Activated CD4-positive, alpha-beta memory T cell treated with anti-CD3 and anti-CD28 coated beads for 36 hours (primary cell): ENCODE results near the gene FRMPD4. TPM values are rescaled to one million over a fixed set of nuclear protein-coding genes. Genes with fewer than 3 reads are reported as not detected.

ENCODE experiments used
- CTCF ChIA-PET: fragments of 350-600 bp; sonication (Branson Sonifier 250); formaldehyde crosslinking; loops from one replicate; lab custom pipeline; 2021; ENCODE audit warnings: antibody characterized with exemption, inconsistent platforms; lab: Charles Lee
- POLR2A ChIA-PET: fragments of 350-600 bp; sonication (Branson Sonifier 250); formaldehyde crosslinking; loops from one replicate; lab custom pipeline; 2021; ENCODE audit warnings: antibody characterized with exemption; lab: Charles Lee
- DNase-seq: peaks from one replicate; pipeline ENCODE4 v3.0.0-alpha.2; 2020
- H3K27ac Mint-ChIP-seq: one replicate; pipeline ENCODE4 v1.8.0; 2021; ENCODE audit warnings: mixed read lengths
- H3K27me3 Mint-ChIP-seq: one replicate; pipeline ENCODE4 v1.8.0; 2021; ENCODE audit warnings: mixed read lengths
- H3K36me3 Mint-ChIP-seq: one replicate; pipeline ENCODE4 v1.8.0; 2021; ENCODE audit warnings: mixed read lengths
- H3K4me1 Mint-ChIP-seq: one replicate; pipeline ENCODE4 v1.8.0; 2021; ENCODE audit warnings: low read depth, mixed read lengths
- H3K4me3 Mint-ChIP-seq: one replicate; pipeline ENCODE4 v1.8.0; 2021; ENCODE audit warnings: mild to moderate bottlenecking, mixed read lengths
- H3K9me3 Mint-ChIP-seq: one replicate; pipeline ENCODE4 v1.8.0; 2021; ENCODE audit warnings: mixed read lengths
- intact Hi-C: fragments of 100-400 bp; cut with micrococcal nuclease; formaldehyde crosslinking; loops from one replicate; pipeline ENCODE4 v1.15.1; 2023
- total RNA-seq, 2 experiments: library from RNA; stranded (reverse); gene quantifications; one replicate each; pipeline ENCODE4 v1.2.3, GENCODE V29; 2021

Gene FRMPD4
- total RNA-seq, 2 experiments from 2014 or later: not detected

DNA sequence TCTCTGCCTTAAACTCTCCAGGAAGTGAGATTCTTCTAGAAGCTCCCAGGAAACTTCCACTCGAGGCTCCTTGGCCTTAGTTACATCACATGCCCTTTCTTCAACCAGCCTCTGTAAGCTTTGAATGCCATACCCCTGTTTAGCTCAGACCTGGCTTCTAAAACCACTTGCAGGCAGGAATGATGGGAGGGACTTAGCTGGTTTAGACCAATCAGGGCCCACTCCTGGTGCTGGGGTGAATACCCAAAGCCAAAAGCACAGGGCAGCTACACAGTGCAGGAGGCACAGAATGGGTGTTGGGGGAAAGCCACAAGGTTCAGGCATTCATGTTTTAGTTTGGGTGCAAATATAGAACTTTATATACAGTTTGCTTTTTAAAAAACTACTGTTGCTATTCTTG, 296.2 kb downstream of the FRMPD4 start:
- Mint-ChIP-seq H3K9me3 (no peaks in the 10 kb centered on the region), H3K36me3 (no peaks in the 10 kb centered on the region), H3K27ac (no peak overlapping the region), H3K27me3 (no peaks in the 10 kb centered on the region), H3K4me1 (no peaks in the 10 kb centered on the region), H3K4me3 (no peak overlapping the region)
- CTCF ChIA-PET: no interaction called here
- no peak for DNase-seq
- intact Hi-C loops: no loop called here
- POLR2A ChIA-PET: no interaction called here

DNA sequence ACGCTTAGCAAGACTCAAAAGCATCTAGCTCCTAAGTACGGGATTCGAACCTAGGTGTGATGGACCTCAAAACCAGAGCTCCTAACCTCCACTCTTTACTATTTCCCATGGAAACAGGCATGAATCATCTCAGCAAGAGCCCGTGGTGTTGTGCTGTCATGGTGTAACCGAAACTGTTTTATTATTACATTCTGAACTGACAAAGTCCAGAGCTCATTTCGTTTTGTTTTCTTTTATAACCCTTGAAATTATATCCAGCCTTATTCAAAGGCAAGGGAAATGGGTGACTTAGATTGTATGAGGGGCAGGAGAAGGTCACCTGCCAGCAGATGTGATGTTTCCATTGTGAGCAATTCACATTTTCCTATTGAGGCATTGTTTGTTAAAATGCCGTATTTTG, 301.1 kb downstream of the FRMPD4 start:
- Mint-ChIP-seq H3K9me3 (no peaks in the 10 kb centered on the region), H3K27ac (no peak overlapping the region), H3K4me1 (no peaks in the 10 kb centered on the region), H3K36me3 (no peaks in the 10 kb centered on the region), H3K27me3 (no peaks in the 10 kb centered on the region), H3K4me3 (no peak overlapping the region)
- POLR2A ChIA-PET: no interaction called here
- intact Hi-C loops: no loop called here
- no peak for DNase-seq
- CTCF ChIA-PET: no interaction called here

DNA sequence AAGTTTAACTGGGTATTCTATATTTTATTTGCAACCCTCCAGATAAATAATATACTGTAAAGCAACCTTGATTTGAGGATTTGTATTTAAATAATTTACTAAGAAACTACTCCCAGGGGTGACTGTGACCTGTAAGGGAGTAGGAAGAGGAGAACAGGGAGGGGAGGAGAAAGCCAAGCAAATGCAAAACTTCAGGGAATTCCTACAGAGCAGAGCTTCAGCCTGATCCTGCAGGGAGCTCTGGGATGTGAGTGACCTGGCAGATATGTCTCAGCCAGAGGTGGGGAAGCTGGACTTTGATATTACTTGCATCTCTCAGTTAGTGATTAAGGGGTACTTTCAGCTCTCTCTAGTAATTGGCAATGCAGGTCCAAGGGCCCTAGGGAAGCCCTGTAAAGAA, 302.0 kb downstream of the FRMPD4 start:
- Mint-ChIP-seq H3K4me3 (no peak overlapping the region), H3K27ac (no peak overlapping the region), H3K9me3 (no peaks in the 10 kb centered on the region), H3K27me3 (no peaks in the 10 kb centered on the region), H3K36me3 (no peaks in the 10 kb centered on the region), H3K4me1 (no peaks in the 10 kb centered on the region)
- intact Hi-C loops: no loop called here
- ChIA-PET POLR2A (no interaction called here), CTCF (no interaction called here)
- DNase-seq: no peak

DNA sequence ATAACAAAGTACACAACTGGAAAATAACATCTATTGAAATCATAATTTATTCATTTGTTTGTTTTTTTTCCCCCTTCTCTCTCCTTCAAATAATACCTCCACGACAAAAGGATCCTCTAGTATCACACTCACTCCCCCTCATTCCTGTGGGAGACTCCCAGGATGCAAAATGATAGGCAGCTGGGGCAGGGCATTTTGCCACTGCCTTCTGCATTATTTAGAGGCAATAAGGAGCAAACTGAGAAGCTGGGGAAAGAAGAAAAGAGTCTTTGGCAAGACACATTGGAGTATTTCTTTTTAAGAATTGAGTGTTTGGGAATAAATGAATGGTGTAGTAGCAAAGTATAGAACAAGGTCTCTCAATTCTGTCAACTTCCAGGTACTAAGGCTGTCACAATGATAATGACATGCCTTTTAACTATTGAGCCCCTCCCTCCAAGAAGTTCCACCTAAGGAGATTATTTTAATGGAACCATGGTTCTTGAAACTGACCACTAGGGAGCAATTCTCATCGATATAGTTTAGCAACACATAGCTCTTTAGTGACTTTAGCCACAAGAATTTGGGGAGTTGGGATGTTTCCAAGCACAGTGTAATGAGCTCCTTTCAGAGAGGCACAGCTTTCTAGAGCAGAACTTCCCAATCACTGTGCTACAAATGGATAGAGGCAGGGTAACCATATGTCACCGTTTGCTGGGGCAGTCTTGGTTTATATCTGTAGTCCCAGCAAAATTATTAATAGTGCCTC, 303.3 kb downstream of the FRMPD4 start:
- Mint-ChIP-seq H3K36me3 (no peaks in the 10 kb centered on the region), H3K4me3 (no peak overlapping the region), H3K27me3 (no peaks in the 10 kb centered on the region), H3K9me3 (no peaks in the 10 kb centered on the region), H3K27ac (no peak overlapping the region), H3K4me1 (no peaks in the 10 kb centered on the region)
- POLR2A ChIA-PET: no interaction called here
- DNase-seq: no peak
- CTCF ChIA-PET: no interaction called here
- intact Hi-C loops: no loop called here

DNA sequence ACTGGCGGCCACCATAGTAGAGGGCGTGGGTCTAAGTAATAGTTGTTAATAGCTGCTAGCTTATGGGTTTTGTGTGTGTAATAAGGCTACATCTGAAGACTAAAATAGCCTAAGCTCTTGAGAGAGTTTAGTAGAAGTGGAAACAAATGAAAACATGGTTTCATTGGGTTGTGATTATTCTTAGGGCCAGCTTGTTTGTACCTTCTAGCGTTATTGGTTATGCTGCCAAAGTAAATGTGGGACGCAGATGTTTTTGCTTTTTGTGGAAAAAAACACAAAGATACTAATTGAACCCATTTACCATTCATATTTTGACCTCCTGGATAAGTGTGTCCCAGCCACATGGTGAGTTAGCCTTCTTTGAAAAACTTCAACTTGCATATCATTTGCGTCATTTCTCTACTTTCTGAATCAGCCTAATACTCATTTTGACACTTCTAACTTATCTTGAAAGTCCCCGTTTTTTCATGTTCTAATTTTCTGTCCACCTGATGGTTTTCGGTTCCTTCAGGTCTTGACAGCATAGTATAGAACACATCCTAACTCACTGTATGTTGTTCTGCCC, 305.3 kb downstream of the FRMPD4 start:
- Mint-ChIP-seq H3K36me3 (no peaks in the 10 kb centered on the region), H3K9me3 (no peaks in the 10 kb centered on the region), H3K27me3 (no peaks in the 10 kb centered on the region), H3K27ac (no peak overlapping the region), H3K4me3 (no peak overlapping the region), H3K4me1 (no peaks in the 10 kb centered on the region)
- POLR2A ChIA-PET: no interaction called here
- DNase-seq: no peak
- CTCF ChIA-PET: no interaction called here
- intact Hi-C loops: no loop called here

DNA sequence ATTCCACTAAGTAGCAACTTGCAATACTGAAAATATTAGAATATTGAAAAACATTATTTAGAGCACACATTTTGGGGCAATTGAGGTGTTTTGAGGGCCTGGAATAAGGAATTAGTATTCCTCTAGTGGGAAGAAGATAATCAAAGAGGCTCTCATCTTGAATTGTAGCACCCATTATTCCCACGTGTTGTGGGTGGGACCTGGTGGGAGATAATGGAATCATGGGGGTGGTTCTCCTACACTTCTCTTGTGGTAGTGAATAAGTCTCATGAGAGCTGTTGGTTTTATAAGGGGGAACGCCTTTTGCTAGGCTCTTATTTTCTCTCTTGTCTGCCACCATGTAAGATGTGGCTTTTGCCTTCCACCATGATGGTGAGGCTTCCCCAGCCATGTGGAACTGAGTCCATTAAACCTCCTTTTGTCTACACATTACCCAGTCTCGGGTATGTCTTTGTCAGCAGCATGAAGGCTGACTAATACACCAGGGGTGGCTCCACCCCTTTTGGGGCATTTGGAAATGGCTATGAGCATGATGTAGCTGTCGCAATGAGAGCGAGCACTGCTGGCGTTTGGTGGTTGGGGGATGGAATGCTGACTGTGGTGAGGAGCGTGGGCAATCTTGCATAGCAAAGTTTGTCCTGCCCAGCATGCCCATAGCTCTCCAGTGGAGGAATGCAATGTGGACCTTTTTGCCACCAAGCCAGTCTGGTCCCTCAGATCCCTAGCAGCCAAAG, 308.2 kb downstream of the FRMPD4 start:
- Mint-ChIP-seq H3K27me3 (no peaks in the 10 kb centered on the region), H3K36me3 (no peaks in the 10 kb centered on the region), H3K27ac (no peak overlapping the region), H3K4me1 (no peaks in the 10 kb centered on the region), H3K4me3 (no peak overlapping the region), H3K9me3 (no peaks in the 10 kb centered on the region)
- ChIA-PET POLR2A (no interaction called here), CTCF (no interaction called here)
- no peak for DNase-seq
- intact Hi-C loops: no loop called here

DNA sequence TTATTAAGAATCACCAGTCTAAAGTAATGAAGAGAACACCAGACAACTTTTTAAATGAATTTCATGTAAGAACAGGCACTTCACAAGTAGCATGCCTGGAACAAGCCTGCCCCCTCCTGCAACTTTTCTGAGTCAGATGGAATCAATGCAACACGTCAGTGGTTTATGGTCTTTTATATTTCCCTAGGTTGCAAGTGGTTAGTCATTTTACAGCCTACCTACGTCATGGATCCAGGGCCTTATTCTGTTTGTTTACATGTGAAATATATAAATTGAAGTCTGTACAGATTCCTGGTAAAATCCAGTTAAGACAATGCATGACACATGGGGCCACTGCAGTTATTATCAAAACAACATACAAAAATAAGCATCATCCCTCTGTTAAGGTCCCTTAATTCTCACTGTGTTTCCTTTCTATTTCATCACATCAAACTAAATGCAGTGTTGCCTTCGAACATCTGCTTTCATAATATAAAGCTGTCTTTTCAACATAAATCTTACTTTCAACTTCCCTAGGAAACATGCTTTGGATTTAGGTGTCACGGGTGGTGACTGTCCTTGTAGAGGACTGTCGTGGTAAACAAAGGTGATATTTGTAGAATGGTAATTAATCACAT, 309.3 kb downstream of the FRMPD4 start:
- Mint-ChIP-seq H3K36me3 (no peaks in the 10 kb centered on the region), H3K4me3 (no peak overlapping the region), H3K4me1 (no peaks in the 10 kb centered on the region), H3K27me3 (no peaks in the 10 kb centered on the region), H3K9me3 (no peaks in the 10 kb centered on the region), H3K27ac (no peak overlapping the region)
- intact Hi-C loops: no loop called here
- POLR2A ChIA-PET: no interaction called here
- CTCF ChIA-PET: no interaction called here
- no peak for DNase-seq

DNA sequence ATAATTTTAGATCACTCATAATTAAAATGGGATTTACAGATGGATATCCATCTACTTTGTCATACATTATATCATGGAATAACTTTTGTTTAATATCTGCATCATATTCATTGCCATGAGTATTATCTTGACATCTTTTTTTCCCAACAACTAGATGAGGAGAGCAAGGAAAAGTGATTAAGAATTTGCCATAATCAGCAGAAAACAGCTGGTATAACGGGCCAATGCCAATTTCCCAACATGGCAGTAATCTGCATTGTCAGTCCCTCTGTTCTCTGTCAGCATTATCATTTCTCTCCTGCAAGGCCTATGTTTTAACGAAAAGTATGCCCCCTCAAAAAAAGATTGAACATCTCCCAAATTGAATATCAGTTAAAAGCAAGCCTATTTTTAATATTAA, 314.0 kb downstream of the FRMPD4 start:
- ChIA-PET CTCF (no interaction called here), POLR2A (no interaction called here)
- no peaks in the 10 kb centered on the region for H3K4me1 Mint-ChIP-seq
- DNase-seq: no peak
- intact Hi-C loops: no loop called here
- no peak overlapping the region for H3K4me3 Mint-ChIP-seq
- H3K27ac Mint-ChIP-seq: no peak overlapping the region
- no peaks in the 10 kb centered on the region for H3K9me3 Mint-ChIP-seq
- no peaks in the 10 kb centered on the region for H3K27me3 Mint-ChIP-seq
- no peaks in the 10 kb centered on the region for H3K36me3 Mint-ChIP-seq

DNA sequence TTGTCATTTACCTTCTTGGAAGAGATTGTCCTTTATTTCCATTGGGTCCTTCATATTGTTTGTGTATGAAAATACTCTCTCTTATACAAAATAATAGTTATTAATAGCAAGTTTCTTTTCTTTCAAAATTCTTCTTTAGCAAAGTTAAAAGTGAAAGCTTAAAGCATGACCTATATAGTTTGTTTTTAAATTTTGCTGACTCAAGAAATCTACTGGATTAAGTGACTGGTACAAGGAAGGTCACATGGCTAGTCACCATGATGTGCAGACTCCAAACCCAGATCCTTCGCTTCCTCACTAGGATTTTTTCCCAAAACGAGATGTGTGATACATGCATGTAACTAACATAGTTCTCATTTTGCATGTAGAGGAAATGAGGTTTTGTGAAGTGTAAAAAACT, 322.7 kb downstream of the FRMPD4 start:
- Mint-ChIP-seq H3K4me1 (no peaks in the 10 kb centered on the region), H3K9me3 (no peaks in the 10 kb centered on the region), H3K27ac (no peak overlapping the region), H3K27me3 (no peaks in the 10 kb centered on the region), H3K36me3 (no peaks in the 10 kb centered on the region), H3K4me3 (no peak overlapping the region)
- POLR2A ChIA-PET: no interaction called here
- intact Hi-C loops: no loop called here
- CTCF ChIA-PET: no interaction called here
- no peak for DNase-seq

DNA sequence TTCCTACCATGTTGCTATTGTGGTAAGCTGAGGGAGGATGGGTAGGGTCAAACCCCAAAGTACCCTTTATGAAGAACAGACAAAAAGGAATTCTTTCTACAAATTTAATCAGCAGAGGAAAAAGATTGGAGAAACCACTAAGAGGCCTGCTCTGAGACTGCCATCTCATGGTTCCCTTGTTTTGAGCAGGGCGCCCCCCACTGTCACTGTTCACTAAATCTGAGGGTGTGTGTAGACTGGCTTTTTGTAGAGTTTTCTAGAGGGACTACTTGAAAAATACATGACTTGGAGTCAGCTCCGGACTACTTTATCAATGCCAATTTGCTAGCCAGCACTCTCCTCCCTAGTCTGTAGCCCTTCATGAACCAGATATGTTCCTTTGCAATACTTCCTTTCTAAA, 324.8 kb downstream of the FRMPD4 start:
- Mint-ChIP-seq H3K4me1 (no peaks in the 10 kb centered on the region), H3K27me3 (no peaks in the 10 kb centered on the region), H3K27ac (no peak overlapping the region), H3K36me3 (no peaks in the 10 kb centered on the region), H3K4me3 (no peak overlapping the region), H3K9me3 (no peaks in the 10 kb centered on the region)
- CTCF ChIA-PET: no interaction called here
- no peak for DNase-seq
- POLR2A ChIA-PET: no interaction called here
- intact Hi-C loops: no loop called here

DNA sequence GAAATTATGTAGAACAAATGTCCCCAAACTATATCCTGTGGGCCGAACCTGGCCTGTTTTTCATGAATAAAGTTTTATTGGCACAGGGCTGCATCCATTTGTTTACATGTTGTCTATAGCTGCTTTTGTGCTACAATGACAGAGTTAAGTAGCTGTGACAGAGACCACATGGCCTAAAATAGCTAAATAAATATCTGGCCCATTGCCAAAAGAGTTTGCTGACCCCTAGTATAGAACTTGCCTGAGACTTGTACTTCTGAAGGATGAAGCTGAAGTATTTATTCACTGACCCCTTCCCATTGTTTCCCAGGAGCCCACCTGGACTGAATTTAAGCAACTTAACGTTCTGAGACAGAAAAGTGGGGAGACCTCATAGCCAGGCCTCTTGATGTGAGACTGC, 325.6 kb downstream of the FRMPD4 start:
- no peaks in the 10 kb centered on the region for H3K36me3 Mint-ChIP-seq

DNA sequence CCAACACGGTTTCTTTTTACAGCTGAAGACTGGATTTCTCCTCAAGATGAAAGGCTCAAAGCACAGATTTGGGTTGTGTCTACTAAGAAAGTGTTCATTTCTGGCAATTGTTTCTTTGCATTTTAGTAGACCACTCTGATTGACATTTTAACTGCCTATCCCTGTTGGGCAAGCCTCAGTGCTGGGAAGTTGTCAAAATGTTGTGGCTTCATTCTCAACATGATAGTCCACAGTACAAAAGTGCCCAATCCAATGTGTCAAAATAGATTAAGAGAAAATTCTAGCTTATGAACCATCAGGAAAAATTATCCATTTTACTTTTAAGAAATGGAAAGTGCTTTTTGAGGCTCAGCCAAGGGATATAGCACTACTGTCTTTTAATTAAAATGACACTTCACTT, 329.0 kb downstream of the FRMPD4 start:
- Mint-ChIP-seq H3K4me3 (no peak overlapping the region), H3K27me3 (no peaks in the 10 kb centered on the region), H3K36me3 (no peaks in the 10 kb centered on the region), H3K4me1 (no peaks in the 10 kb centered on the region), H3K9me3 (no peaks in the 10 kb centered on the region), H3K27ac (no peak overlapping the region)
- intact Hi-C loops: no loop called here
- POLR2A ChIA-PET: no interaction called here
- CTCF ChIA-PET: no interaction called here
- DNase-seq: no peak

More for the DNA sequence above, 325.6 kb downstream of the FRMPD4 start:
- CTCF ChIA-PET: no interaction called here
- POLR2A ChIA-PET: no interaction called here
- intact Hi-C loops: no loop called here
- Mint-ChIP-seq H3K9me3 (no peaks in the 10 kb centered on the region), H3K27ac (no peak overlapping the region), H3K4me1 (no peaks in the 10 kb centered on the region), H3K27me3 (no peaks in the 10 kb centered on the region), H3K4me3 (no peak overlapping the region)
- DNase-seq: no peak
